KMS-11 (cell line): Measurements from ENCODE around the gene SOX11.
"Not testable (repeated sequence)": the region's sequence is repeated elsewhere in the genome, so short reads cannot be mapped to it uniquely, and the experiment has no call there.

Experiments used
- H2AFZ ChIP-seq: fragments of 200-600 bp; sonication (generic); 2 replicates; pipeline ENCODE4 v1.6.1; 2016; ENCODE audit warnings: antibody characterized with exemption, mixed run types, low read depth
- H3K27ac ChIP-seq: fragments of 200-600 bp; sonication (generic); 2 replicates; pipeline ENCODE4 v1.6.1; 2016; ENCODE audit warnings: mild to moderate bottlenecking, mixed run types
- H3K27me3 ChIP-seq: fragments of 200-600 bp; sonication (generic); 2 replicates; pipeline ENCODE4 v1.6.1; 2017; ENCODE audit warnings: mild to moderate bottlenecking, low read depth, mixed run types, moderate library complexity; ENCODE audit not compliant: insufficient read depth
- H3K36me3 ChIP-seq: fragments of 200-600 bp; sonication (generic); 2 replicates; pipeline ENCODE4 v1.6.1; 2017; ENCODE audit warnings: mild to moderate bottlenecking, mixed run types; ENCODE audit not compliant: insufficient read depth
- H3K4me1 ChIP-seq: fragments of 200-600 bp; sonication (generic); 2 replicates; pipeline ENCODE4 v1.6.1; 2016; ENCODE audit warnings: mild to moderate bottlenecking, low read depth, mixed run types; ENCODE audit not compliant: poor library complexity, severe bottlenecking
- H3K4me2 ChIP-seq: fragments of 200-600 bp; sonication (generic); 2 replicates; pipeline ENCODE4 v1.7.0; 2016; ENCODE audit warnings: mild to moderate bottlenecking, mixed run types
- H3K4me3 ChIP-seq: fragments of 200-600 bp; sonication (generic); IDR thresholded peaks from 2 replicates; pipeline ENCODE4 v1.6.1; 2017; ENCODE audit warnings: low read depth, low read length, mixed read lengths; ENCODE audit not compliant: insufficient read depth
- H3K79me2 ChIP-seq: fragments of 200-600 bp; sonication (generic); 2 replicates; pipeline ENCODE4 v1.6.1; 2016; ENCODE audit warnings: low read depth, mixed run types; ENCODE audit not compliant: insufficient read depth
- H3K9ac ChIP-seq: fragments of 200-600 bp; sonication (generic); 2 replicates; pipeline ENCODE4 v1.6.1; 2016; ENCODE audit warnings: mild to moderate bottlenecking, mixed run types
- H4K20me1 ChIP-seq: fragments of 200-600 bp; sonication (generic); 2 replicates; pipeline ENCODE4 v1.6.1; 2016; ENCODE audit warnings: mild to moderate bottlenecking, mixed run types; ENCODE audit not compliant: insufficient read depth
- TF ChIP-seq, protein P1 (sequence below): fragments of 200-600 bp; sonication (generic); conservative IDR thresholded peaks from 2 replicates; pipeline ENCODE4 v1.6.1; 2017; ENCODE audit warnings: low read depth, mild to moderate bottlenecking, antibody characterized with exemption, low read length, moderate library complexity, mixed read lengths

Gene SOX11

DNA sequence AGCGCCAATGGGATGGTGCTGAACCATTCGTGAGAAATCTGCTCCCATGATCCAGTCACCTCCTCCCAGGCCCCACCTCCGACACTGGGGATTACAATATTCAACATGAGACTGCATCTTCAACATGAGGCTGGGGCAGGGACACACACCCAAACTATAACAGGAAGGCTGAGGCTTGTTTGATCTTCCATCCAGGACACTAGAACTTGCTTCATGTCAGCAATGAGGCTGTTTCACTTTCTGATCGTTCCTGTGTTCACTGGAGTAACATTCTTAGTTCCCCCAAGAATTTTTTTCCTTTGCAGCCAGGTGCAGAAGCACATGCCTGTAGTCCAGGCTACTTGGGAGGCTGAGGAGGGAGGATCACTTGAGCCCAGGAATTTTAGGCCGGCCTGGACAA, 30.8 kb upstream of the SOX11 start:
- H3K27me3 ChIP-seq: no peaks in the 10 kb centered on the region
- H3K4me1 ChIP-seq: no peaks in the 10 kb centered on the region
- no peaks in the 10 kb centered on the region for H3K36me3 ChIP-seq
- H3K9ac ChIP-seq: no peak overlapping the region
- H3K4me3 ChIP-seq: no peak overlapping the region
- H4K20me1 ChIP-seq: no peaks in the 10 kb centered on the region
- H3K4me2 ChIP-seq: no peak overlapping the region
- H2AFZ ChIP-seq: no peak overlapping the region
- H3K27ac ChIP-seq: no peak overlapping the region
- no peaks in the 10 kb centered on the region for H3K79me2 ChIP-seq
- TF ChIP-seq, protein P1, sequence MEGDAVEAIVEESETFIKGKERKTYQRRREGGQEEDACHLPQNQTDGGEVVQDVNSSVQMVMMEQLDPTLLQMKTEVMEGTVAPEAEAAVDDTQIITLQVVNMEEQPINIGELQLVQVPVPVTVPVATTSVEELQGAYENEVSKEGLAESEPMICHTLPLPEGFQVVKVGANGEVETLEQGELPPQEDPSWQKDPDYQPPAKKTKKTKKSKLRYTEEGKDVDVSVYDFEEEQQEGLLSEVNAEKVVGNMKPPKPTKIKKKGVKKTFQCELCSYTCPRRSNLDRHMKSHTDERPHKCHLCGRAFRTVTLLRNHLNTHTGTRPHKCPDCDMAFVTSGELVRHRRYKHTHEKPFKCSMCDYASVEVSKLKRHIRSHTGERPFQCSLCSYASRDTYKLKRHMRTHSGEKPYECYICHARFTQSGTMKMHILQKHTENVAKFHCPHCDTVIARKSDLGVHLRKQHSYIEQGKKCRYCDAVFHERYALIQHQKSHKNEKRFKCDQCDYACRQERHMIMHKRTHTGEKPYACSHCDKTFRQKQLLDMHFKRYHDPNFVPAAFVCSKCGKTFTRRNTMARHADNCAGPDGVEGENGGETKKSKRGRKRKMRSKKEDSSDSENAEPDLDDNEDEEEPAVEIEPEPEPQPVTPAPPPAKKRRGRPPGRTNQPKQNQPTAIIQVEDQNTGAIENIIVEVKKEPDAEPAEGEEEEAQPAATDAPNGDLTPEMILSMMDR: no peak

DNA sequence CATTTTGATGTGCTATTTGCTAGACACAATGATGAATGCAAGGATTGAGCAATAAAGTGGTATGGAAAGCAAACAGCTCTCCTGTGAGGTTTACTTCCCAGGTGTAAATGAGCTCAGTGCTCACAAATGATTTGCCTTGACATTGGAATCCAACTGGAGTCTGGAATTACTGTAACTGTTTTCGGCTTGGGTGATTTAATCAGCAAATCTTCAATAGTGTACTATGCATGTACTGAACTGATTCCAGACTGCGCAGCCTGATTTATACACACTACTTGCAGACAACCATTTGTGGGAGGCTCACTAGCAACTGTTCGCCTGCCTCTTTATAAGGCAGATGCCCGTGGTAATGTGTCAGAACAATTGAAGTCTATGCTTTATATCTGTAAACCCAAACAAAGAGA, 27.9 kb upstream of the SOX11 start:
- H3K4me3 ChIP-seq: no peak overlapping the region
- H3K36me3 ChIP-seq: no peaks in the 10 kb centered on the region
- H3K4me1 ChIP-seq: no peaks in the 10 kb centered on the region
- no peak overlapping the region for H3K27ac ChIP-seq
- H3K4me2 ChIP-seq: no peak overlapping the region
- H3K9ac ChIP-seq: no peak overlapping the region
- no peak overlapping the region for H2AFZ ChIP-seq
- no peaks in the 10 kb centered on the region for H3K27me3 ChIP-seq
- TF ChIP-seq, protein P1: no peak
- no peaks in the 10 kb centered on the region for H4K20me1 ChIP-seq
- H3K79me2 ChIP-seq: no peaks in the 10 kb centered on the region

DNA sequence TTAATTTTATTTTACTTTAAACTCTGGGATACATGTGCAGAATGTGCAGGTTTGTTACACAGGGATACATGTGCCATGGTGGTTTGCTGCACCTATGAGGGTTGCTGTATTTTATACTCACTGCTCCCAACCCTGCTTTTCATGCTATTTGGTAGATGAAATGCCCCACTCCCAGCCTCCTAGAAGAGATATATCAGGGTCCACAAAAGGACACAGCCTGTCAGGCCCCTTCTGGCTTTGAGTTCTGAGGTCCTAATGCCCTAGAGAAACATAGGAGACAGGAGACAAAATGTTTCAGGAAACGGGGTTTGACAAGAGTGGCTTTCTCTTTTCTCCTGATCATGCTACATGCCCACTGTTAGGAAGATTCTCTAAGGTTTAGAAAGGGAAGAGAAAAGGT, 27.1 kb upstream of the SOX11 start:
- H3K27ac ChIP-seq: no peak overlapping the region
- H3K79me2 ChIP-seq: no peaks in the 10 kb centered on the region
- H3K27me3 ChIP-seq: no peaks in the 10 kb centered on the region
- H3K9ac ChIP-seq: no peak overlapping the region
- TF ChIP-seq, protein P1: no peak
- H4K20me1 ChIP-seq: no peaks in the 10 kb centered on the region
- H3K4me1 ChIP-seq: no peaks in the 10 kb centered on the region
- H3K4me3 ChIP-seq: no peak overlapping the region
- no peak overlapping the region for H3K4me2 ChIP-seq
- H2AFZ ChIP-seq: no peak overlapping the region
- H3K36me3 ChIP-seq: no peaks in the 10 kb centered on the region

DNA sequence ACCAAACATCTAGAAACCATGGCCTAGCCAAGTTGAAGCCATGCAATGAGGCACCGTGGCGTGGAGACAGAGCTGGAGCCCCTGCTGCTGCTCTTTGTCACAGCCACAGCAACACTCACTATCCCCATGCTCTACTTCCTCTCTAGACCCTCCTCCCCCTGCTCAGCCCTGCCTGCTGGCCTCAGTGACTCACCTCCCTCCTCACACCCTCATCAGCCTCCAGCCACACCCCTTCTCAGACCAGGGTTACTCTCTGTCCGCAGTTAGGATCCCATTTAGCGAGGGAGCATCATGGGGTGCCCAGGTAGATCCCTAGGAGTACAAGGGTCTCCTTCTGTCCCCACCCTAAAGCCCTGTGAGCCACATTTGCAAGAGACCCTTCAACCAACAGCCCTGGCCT, 25.4 kb upstream of the SOX11 start:
- H2AFZ ChIP-seq: no peak overlapping the region
- H3K27ac ChIP-seq: no peak overlapping the region
- no peak overlapping the region for H3K4me3 ChIP-seq
- H3K4me1 ChIP-seq: no peaks in the 10 kb centered on the region
- H3K79me2 ChIP-seq: no peaks in the 10 kb centered on the region
- TF ChIP-seq, protein P1: no peak
- H3K9ac ChIP-seq: no peak overlapping the region
- no peaks in the 10 kb centered on the region for H4K20me1 ChIP-seq
- H3K27me3 ChIP-seq: no peaks in the 10 kb centered on the region
- no peak overlapping the region for H3K4me2 ChIP-seq
- H3K36me3 ChIP-seq: no peaks in the 10 kb centered on the region

- H3K27ac ChIP-seq, H3K4me1 ChIP-seq, H2AFZ ChIP-seq, H3K9ac ChIP-seq, H3K27me3 ChIP-seq, H3K4me3 ChIP-seq, H4K20me1 ChIP-seq, H3K4me2 ChIP-seq, H3K79me2 ChIP-seq, H3K36me3 ChIP-seq: not testable (repeated sequence)
These were observed 24.5 kb upstream of the SOX11 start for GRCh38 chr2:5667655-5668054.
